Prostate gland (tissue), 2 donors: ENCODE measurements around the gene NTM.

ENCODE experiments used
- CTCF ChIP-seq, 4 experiments: fragments of 200-600 bp in 2 of 4; fragments of 450-650 bp in 2 of 4; sonication (generic) in 2 of 4; IDR thresholded peaks; 1 replicate in 3 of 4; 2 replicates in 1 of 4; pipeline ENCODE4 v1.5.1; 2016 to 2019; ENCODE audit warnings: antibody characterized with exemption in 4 of 4, mild to moderate bottlenecking in 2 of 4, moderate library complexity in 2 of 4
- POLR2A ChIP-seq: fragments of 450-650 bp; IDR thresholded peaks from one replicate; pipeline ENCODE4 v1.6.1; 2016; ENCODE audit warnings: antibody characterized with exemption, mild to moderate bottlenecking

- no peak for TF ChIP-seq CTCF (IDR thresholded peaks at IDR 0.05)
- TF ChIP-seq POLR2A = no peak
Measured at GRCh38 chr11:132057266-132057665, 686.9 kb downstream of the NTM start.
